A673 (cell line): Measurements from ENCODE around the gene NKD1.

Source experiments
- CTCF ChIP-seq: fragments of 300-800, 200-600 bp; sonication (generic); conservative IDR thresholded peaks from 2 replicates; pipeline ENCODE4 v1.5.1; 2017; ENCODE audit warnings: low read depth, mild to moderate bottlenecking, antibody characterized with exemption, low read length, moderate library complexity, mixed read lengths
- EZH2 ChIP-seq: fragments of 200-600 bp; sonication (generic); IDR thresholded peaks from 2 replicates; pipeline ENCODE4 v1.6.1; 2017; ENCODE audit warnings: borderline replicate concordance, low read depth, mild to moderate bottlenecking, mixed read lengths, antibody characterized with exemption, low read length; ENCODE audit not compliant: poor library complexity, severe bottlenecking

- TF ChIP-seq CTCF (no peak), EZH2 (no peak)
These were observed 73.8 kb downstream of the NKD1 start for GRCh38 chr16:50622029-50622428.
